Heart right ventricle (tissue), 16 donors: ENCODE measurements around the gene NVL. TPM values are rescaled to one million over a fixed set of nuclear protein-coding genes. Genes with fewer than 3 reads are reported as not detected.
A peak's percentile ranks its signal among the peaks of the same experiment; 100 is the strongest.
"Not testable (repeated sequence)": the region's sequence is repeated elsewhere in the genome, so short reads cannot be mapped to it uniquely, and the experiment has no call there.

Experiments
- ATAC-seq, 8 donors: fragments of 200-7000 bp; cut with Tn5 transposase; one replicate each; pipeline ENCODE4 v1.9.1; 2020; ENCODE audit warnings: mild to moderate bottlenecking in 8 of 8, moderate library complexity in 8 of 8, moderate number of reproducible peaks in 1 of 8
- DNase-seq, 2 donors: peaks; one replicate each; pipeline ENCODE4 v3.0.0-alpha.2; 2020
- H3K27ac ChIP-seq, 10 donors: fragments of 200-600 bp; sonication (generic) in 2 of 10; one replicate each; pipeline versions ENCODE4 v1.5.0 to v1.8.0; 2020 to 2022; ENCODE audit warnings: mild to moderate bottlenecking in 3 of 10
- H3K27me3 ChIP-seq, 7 donors: fragments of 200-600 bp; one replicate each; pipeline ENCODE4 v1.8.0; 2021 to 2022; ENCODE audit warnings: mild to moderate bottlenecking in 2 of 7
- H3K36me3 ChIP-seq, 9 donors: fragments of 200-600 bp; sonication (generic) in 1 of 9; one replicate each; pipeline versions ENCODE4 v1.5.0 to v1.8.0; 2020 to 2022; ENCODE audit warnings: mild to moderate bottlenecking in 2 of 9
- H3K4me1 ChIP-seq, 9 donors: fragments of 200-600 bp; sonication (generic) in 1 of 9; one replicate each; pipeline versions ENCODE4 v1.5.0 to v1.8.0; 2020 to 2022; ENCODE audit warnings: mild to moderate bottlenecking in 4 of 9
- H3K4me3 ChIP-seq, 10 donors: fragments of 200-600 bp; sonication (generic) in 2 of 10; one replicate each; pipeline versions ENCODE4 v1.5.0 to v1.8.0; 2020 to 2022; ENCODE audit warnings: mild to moderate bottlenecking in 7 of 10, moderate library complexity in 2 of 10
- H3K9me3 ChIP-seq, 11 donors: fragments of 200-600 bp in 10 of 11; sonication (generic) in 2 of 11; one replicate each; pipeline versions ENCODE4 v1.5.0 to v1.8.0; 2013 to 2022; ENCODE audit warnings: mild to moderate bottlenecking in 2 of 11, control low read depth in 1 of 11, moderate library complexity in 1 of 11
- WGBS, 2 donors: extraction: QIAGEN DNeasy Blood & Tissue Kit; methylation state at CpG; one replicate each; pipeline ENCODE4 v1.1.7; 2013; ENCODE audit warnings: inconsistent platforms in 1 of 2; 5-methylcytosine and 5-hydroxymethylcytosine counted together
- intact Hi-C, 10 donors: fragments of 100-400 bp; cut with DNase I; formaldehyde crosslinking; loops; one replicate each; pipeline versions ENCODE4 v1.11.1 to v1.14.2; 2022
- polyA plus RNA-seq, 2 donors: library from polyadenylated mRNA; stranded (reverse); fragments of 200-250 nt; gene quantifications; one replicate each; pipeline ENCODE4 v1.2.3, GENCODE V29; 2013
- total RNA-seq, 10 donors: library from RNA; stranded (reverse); fragmentation: NEBNext Ultra II Directional in 3 of 10; extraction: Animal tissue kit (Norgen Biotek cat#: 25700) in 3 of 10; gene quantifications; one replicate each; pipeline versions ENCODE4 v1.2.1 to v1.2.4, GENCODE V29; 2021 to 2023
- TF ChIP-seq, protein P1 (sequence below), 9 donors: fragments of 200-600 bp; sonication (generic) in 2 of 9; IDR thresholded peaks; one replicate each; pipeline versions ENCODE4 v1.5.0 to v1.8.0; 2021 to 2022; ENCODE audit warnings: antibody characterized with exemption in 9 of 9, mild to moderate bottlenecking in 5 of 9, moderate library complexity in 1 of 9
- donor health status: Arrhythmogenic right ventricular cardiomyopathy.
- donor health status: ischemic (EF 13 %, LVEDD 7.1; RV severe dilation, severe dysfunction).
- donor health status: healthy with polysubstance abuse.
- donor health status: DM: no; HTN: yes; CAD: no.
- donor health status: DM: no; HTN: no; CAD: no.
- donor health status: ischemic (EF 25% LVEDD 6.9; RV normal size, moderate dysfunction).
- donor health status: ischemic (EF 25% LVEDD 5.7; RV mildly dilated, moderate dysfunction).
- donor health status: healthy.
- donor health status: DM: yes; HTN: yes; CAD: no.
- donor health status: Ischemic cardiomyopathy.
- donor health status: ischemic (EF 35%, LVEDD 5.7; RV mildly dilated, moderate dysfunction).
- donor health status: nonischemic (EF 11% LVEDD 7.7; RV severe dilation, severe dysfunction).
- donor health status: DM: yes; HTN: yes; CAD: no.
- donor health status: PGD.
- donor health status: ischemic (EF 29% LVEDD 5.4; RV normal size, mild dysfunction).
- donor health status: nonischemic (EF 23%, LVEDD 6.1; RV moderate dilation, normal function).

Gene NVL
- total and polyA plus RNA-seq, 12 donors = 7.7 to 37.3 (median 10.5) TPM

DNA sequence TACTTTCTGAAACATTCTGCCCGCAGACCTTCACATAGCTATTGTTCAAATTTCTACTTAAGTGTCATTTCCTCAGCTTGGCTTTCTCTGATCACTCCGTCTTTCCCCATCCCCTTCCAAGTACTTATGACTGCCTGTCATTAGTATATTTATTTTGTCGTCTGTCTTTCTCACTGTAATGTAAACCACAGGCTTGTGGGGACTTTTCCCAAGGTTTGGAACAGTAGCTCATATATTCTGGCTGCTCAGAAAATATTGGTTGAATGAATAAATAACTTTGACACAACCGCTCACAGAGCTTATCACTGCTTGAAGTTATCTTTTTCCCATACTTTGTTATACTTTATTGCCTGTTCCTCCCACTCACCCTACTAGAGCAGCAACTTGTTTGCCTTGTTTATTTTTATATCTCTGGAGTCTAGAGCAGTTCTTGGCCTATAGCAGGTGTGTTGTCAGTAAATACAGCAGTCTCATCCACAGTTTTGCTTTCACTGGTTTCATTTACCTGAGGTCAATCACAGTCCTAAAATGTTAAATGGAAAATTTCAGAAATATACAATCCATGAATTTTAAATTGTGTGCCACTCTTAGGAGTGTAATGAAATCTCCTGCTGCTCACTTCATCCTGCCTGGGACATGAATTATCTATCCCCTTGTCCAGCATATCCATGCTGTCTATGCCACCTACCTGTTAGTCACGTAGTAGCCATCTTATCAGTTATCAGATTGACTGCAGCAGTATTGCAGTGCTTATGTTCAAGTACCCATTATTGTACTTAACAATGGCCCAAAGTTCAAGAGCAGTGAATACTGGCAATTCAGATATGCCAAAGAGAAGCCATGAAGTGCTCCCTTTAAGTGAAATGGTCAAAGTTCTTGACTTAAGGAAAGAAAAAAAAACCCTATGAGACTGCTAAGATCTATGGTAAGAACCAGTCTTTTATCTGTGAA is 24.3 kb upstream of the NVL start:
- H3K9me3 ChIP-seq = no peaks in the 10 kb centered on the region
- DNase-seq = no peak
- H3K4me3 ChIP-seq = no peak overlapping the region
- intact Hi-C loops = no loop called here
- peaks cover 7 to 22% (median 13%) of the 10 kb centered on the region in 9 donors for H3K4me1 ChIP-seq
- H3K36me3 ChIP-seq = no peaks in the 10 kb centered on the region
- TF ChIP-seq, protein P1, sequence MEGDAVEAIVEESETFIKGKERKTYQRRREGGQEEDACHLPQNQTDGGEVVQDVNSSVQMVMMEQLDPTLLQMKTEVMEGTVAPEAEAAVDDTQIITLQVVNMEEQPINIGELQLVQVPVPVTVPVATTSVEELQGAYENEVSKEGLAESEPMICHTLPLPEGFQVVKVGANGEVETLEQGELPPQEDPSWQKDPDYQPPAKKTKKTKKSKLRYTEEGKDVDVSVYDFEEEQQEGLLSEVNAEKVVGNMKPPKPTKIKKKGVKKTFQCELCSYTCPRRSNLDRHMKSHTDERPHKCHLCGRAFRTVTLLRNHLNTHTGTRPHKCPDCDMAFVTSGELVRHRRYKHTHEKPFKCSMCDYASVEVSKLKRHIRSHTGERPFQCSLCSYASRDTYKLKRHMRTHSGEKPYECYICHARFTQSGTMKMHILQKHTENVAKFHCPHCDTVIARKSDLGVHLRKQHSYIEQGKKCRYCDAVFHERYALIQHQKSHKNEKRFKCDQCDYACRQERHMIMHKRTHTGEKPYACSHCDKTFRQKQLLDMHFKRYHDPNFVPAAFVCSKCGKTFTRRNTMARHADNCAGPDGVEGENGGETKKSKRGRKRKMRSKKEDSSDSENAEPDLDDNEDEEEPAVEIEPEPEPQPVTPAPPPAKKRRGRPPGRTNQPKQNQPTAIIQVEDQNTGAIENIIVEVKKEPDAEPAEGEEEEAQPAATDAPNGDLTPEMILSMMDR (IDR thresholded peaks at IDR 0.05) = no peak
- ATAC-seq = no peak
- no peaks in the 10 kb centered on the region for H3K27me3 ChIP-seq
- WGBS, 2 donors = 78 to 80% methylated on average over 5 of the region's 5 CpGs
- H3K27ac ChIP-seq = no peak overlapping the region

DNA sequence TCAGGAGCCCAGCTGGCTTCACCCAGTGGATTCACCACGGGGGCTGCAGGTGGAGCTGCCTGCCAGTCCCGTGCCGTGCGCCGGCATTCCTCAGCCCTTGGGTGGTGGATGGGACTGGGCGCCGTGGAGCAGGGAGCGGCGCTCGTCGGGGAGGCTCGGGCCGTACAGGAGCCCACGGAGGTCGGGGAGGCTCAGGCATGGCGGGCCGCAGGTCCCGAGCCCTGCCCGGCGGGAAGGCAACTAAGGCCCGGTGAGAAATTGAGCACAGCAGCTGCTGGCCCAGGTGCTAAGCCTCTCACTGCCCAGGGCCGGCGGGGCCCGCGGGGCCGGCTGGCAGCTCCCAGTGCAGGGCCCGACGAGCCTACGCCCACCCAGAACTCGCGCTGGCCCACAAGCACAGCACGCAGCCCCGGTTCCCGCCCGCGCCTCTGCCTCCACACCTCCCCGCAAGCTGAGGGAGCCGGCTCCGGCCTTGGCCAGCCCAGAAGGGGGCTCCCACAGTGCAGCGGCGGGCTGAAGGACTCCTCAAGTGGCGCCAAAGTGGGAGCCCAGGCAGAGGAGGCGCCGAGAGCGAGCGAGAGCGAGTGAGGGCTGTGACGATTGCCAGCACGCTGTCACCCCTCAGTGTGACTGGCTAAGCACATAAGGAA is 22.6 kb upstream of the NVL start:
- H3K27ac ChIP-seq, H3K9me3 ChIP-seq, DNase-seq, H3K36me3 ChIP-seq, H3K27me3 ChIP-seq, H3K4me3 ChIP-seq, H3K4me1 ChIP-seq, intact Hi-C loops, ATAC-seq: not testable (repeated sequence)
- 94% methylated on average over 49 of the region's 49 CpGs for WGBS, 2 donors

- WGBS, 2 donors = 90 to 92% methylated on average over 30 of the region's 30 CpGs
- H3K27me3 ChIP-seq, H3K4me1 ChIP-seq, H3K9me3 ChIP-seq, H3K27ac ChIP-seq, H3K4me3 ChIP-seq, DNase-seq, ATAC-seq, intact Hi-C loops, H3K36me3 ChIP-seq: not testable (repeated sequence)
These were observed 19.7 kb upstream of the NVL start for GRCh38 chr1:224349716-224350115.

GRCh38 chr1:224348137-224348536 is 18.2 kb upstream of the NVL start:
- Histone ChIP-seq H3K4me3 (no peak overlapping the region), H3K27ac (no peak overlapping the region), H3K9me3 (peaks cover 0 to 20% (median 13%) of the 10 kb centered on the region in 11 donors), H3K4me1 (no peaks in the 10 kb centered on the region), H3K36me3 (no peaks in the 10 kb centered on the region), H3K27me3 (no peaks in the 10 kb centered on the region)
- intact Hi-C loops = no loop called here
- DNase-seq (no peak), ATAC-seq (no peak)
- WGBS, 2 donors = 80% methylated on average over 2 of the region's 2 CpGs
- TF ChIP-seq, protein P1 (IDR thresholded peaks at IDR 0.05) = no peak

- Histone ChIP-seq H3K4me3 (no peak overlapping the region), H3K4me1 (peaks cover 0 to 8% (median 5%) of the 10 kb centered on the region in 9 donors), H3K36me3 (no peaks in the 10 kb centered on the region), H3K27me3 (peaks cover 0 to 28% (median 7%) of the 10 kb centered on the region in 7 donors), H3K27ac (no peak overlapping the region), H3K9me3 (peaks cover 0 to 30% (median 16%) of the 10 kb centered on the region in 11 donors)
- WGBS, 2 donors = 40 to 42% methylated on average over 3 of the region's 3 CpGs
- intact Hi-C loops = no loop called here
- TF ChIP-seq, protein P1 (IDR thresholded peaks at IDR 0.05) = no peak
- ATAC-seq (no peak), DNase-seq (no peak)
These were observed 13.7 kb upstream of the NVL start for GRCh38 chr1:224343679-224344078.

GRCh38 chr1:224340453-224341384 is 10.7 kb upstream of the NVL start:
- H3K36me3 ChIP-seq, intact Hi-C loops, H3K4me1 ChIP-seq, H3K27ac ChIP-seq: not testable (repeated sequence)
- Histone ChIP-seq H3K27me3 (peaks cover 0 to 34% (median 7%) of the 10 kb centered on the region in 7 donors), H3K9me3 (peaks cover 0 to 30% (median 16%) of the 10 kb centered on the region in 11 donors), H3K4me3 (peak overlapping the region; percentile 23 to 61 (median 54))
- WGBS, 2 donors = 4 to 5% methylated on average over 31 of the region's 36 CpGs
- ATAC-seq = peak in 3 of 8 donors; percentile 27 to 42 (median 29)
- DNase-seq = peak in 1 of 2 donors; percentile 22
